NCI-H774 (cell line): Measurements from ENCODE around the gene ADAM8.

Experiments
- DNase-seq: peaks from one replicate; lab custom pipeline; 2025; lab: John Stamatoyannopoulos, UW

The ADAM8 gene

GRCh38 chr10:133308421-133309099 lies 31.9 kb upstream of the ADAM8 start, which contains the start of the genes TUBGCP2 and ZNF511:
TUBGCP2 (minus strand) TSS chr10:133308872; CDS start chr10:133302941, 5,931 bp downstream.
ZNF511 (plus strand) TSS chr10:133308914; CDS start chr10:133308944, 30 bp downstream.
- peak; percentile 53 for DNase-seq

- DNase-seq, result no peak
Observed at GRCh38 chr10:133307776-133308420, 31.2 kb upstream of the ADAM8 start.

GRCh38 chr10:133306941-133307379 lies 30.3 kb upstream of the ADAM8 start:
- no peak for DNase-seq

- DNase-seq, result no peak
Observed at GRCh38 chr10:133306097-133306476, 29.4 kb upstream of the ADAM8 start.

GRCh38 chr10:133303206-133303605 lies 26.5 kb upstream of the ADAM8 start:
- no peak for DNase-seq

- DNase-seq, result no peak
Observed at GRCh38 chr10:133302230-133302629, 25.6 kb upstream of the ADAM8 start.

GRCh38 chr10:133299738-133300137 lies 23.1 kb upstream of the ADAM8 start:
- no peak for DNase-seq

- DNase-seq, result no peak
Observed at GRCh38 chr10:133299224-133299623, 22.6 kb upstream of the ADAM8 start.

- DNase-seq, result no peak
Observed at GRCh38 chr10:133298466-133298865, 21.8 kb upstream of the ADAM8 start.

- no peak for DNase-seq
Observed at GRCh38 chr10:133297504-133297903, 20.8 kb upstream of the ADAM8 start.

GRCh38 chr10:133295426-133296320 lies 19.0 kb upstream of the ADAM8 start:
- no peak for DNase-seq

- no peak for DNase-seq
Observed at GRCh38 chr10:133294189-133294588, 17.5 kb upstream of the ADAM8 start.

- no peak for DNase-seq
Observed at GRCh38 chr10:133293810-133294119, 17.1 kb upstream of the ADAM8 start.

- no peak for DNase-seq
Observed at GRCh38 chr10:133292919-133293809, 16.5 kb upstream of the ADAM8 start.

- no peak for DNase-seq
Observed at GRCh38 chr10:133289761-133290160, 13.1 kb upstream of the ADAM8 start.

- DNase-seq, result no peak
Observed at GRCh38 chr10:133287832-133288500, 11.3 kb upstream of the ADAM8 start.

- DNase-seq, result no peak
Observed at GRCh38 chr10:133286366-133286765, 9.7 kb upstream of the ADAM8 start.

GRCh38 chr10:133285217-133285616 lies 8.5 kb upstream of the ADAM8 start:
- DNase-seq, result no peak

- DNase-seq, result no peak
Observed at GRCh38 chr10:133283931-133284330, 7.3 kb upstream of the ADAM8 start.

GRCh38 chr10:133282846-133283390 lies 6.2 kb upstream of the ADAM8 start:
- DNase-seq, result no peak
